OCI-M1 (cell line): ENCODE results near the gene SUPT4H1.

ENCODE experiments used
- DNase-seq: peaks from one replicate; lab custom pipeline; 2025; lab: John Stamatoyannopoulos, UW

The SUPT4H1 gene

GRCh38 chr17:58303971-58304749 is 47.8 kb downstream of the SUPT4H1 start:
- peak; percentile 78 for DNase-seq

GRCh38 chr17:58302919-58303585 is 48.9 kb downstream of the SUPT4H1 start:
- no peak for DNase-seq

GRCh38 chr17:58302171-58302918 is 49.7 kb downstream of the SUPT4H1 start:
- no peak for DNase-seq

GRCh38 chr17:58301504-58302150 is 50.4 kb downstream of the SUPT4H1 start:
- no peak for DNase-seq

- no peak for DNase-seq
These were observed 51.7 kb downstream of the SUPT4H1 start for GRCh38 chr17:58300336-58300735.
